Spleen (tissue), 11 donors: ENCODE results near the gene CLCN6. TPM values are rescaled to one million over a fixed set of nuclear protein-coding genes. Genes with fewer than 3 reads are reported as not detected.
A peak's percentile ranks its signal among the peaks of the same experiment; 100 is the strongest.
"Not testable (repeated sequence)": the region's sequence is repeated elsewhere in the genome, so short reads cannot be mapped to it uniquely, and the experiment has no call there.

Experiments used
- DNase-seq: peaks from one replicate; pipeline ENCODE4 v3.0.0-alpha.2; 2020
- H3K27ac ChIP-seq, 8 donors: fragments of 200-600 bp; sonication (generic) in 7 of 8; 1 replicate in 4 of 8; 2 replicates in 4 of 8; pipeline versions ENCODE4 v1.5.0 to v1.8.0; 2016 to 2021; ENCODE audit warnings: inconsistent platforms in 4 of 8, mild to moderate bottlenecking in 4 of 8, moderate library complexity in 1 of 8
- H3K27me3 ChIP-seq, 7 donors: fragments of 200-600 bp; sonication (generic) in 6 of 7; replicated peaks in 1 of 7; 1 replicate in 4 of 7; 2 replicates in 3 of 7; pipeline versions ENCODE4 v1.5.0 to v1.8.0; 2016 to 2021; ENCODE audit warnings: inconsistent platforms in 3 of 7, mild to moderate bottlenecking in 1 of 7
- H3K36me3 ChIP-seq, 6 donors: fragments of 200-600 bp; sonication (generic) in 5 of 6; 1 replicate in 4 of 6; 2 replicates in 2 of 6; pipeline versions ENCODE4 v1.5.0 to v1.8.0; 2016 to 2021; ENCODE audit warnings: inconsistent platforms in 2 of 6
- H3K4me1 ChIP-seq, 6 donors: fragments of 200-600 bp; sonication (generic) in 5 of 6; 1 replicate in 3 of 6; 2 replicates in 3 of 6; pipeline versions ENCODE4 v1.5.0 to v1.8.0; 2016 to 2021; ENCODE audit warnings: inconsistent platforms in 3 of 6
- H3K4me3 ChIP-seq, 8 donors: fragments of 200-600 bp; sonication (generic) in 7 of 8; 1 replicate in 4 of 8; 2 replicates in 4 of 8; pipeline versions ENCODE4 v1.5.0 to v1.8.0; 2016 to 2021; ENCODE audit warnings: inconsistent platforms in 4 of 8, mild to moderate bottlenecking in 4 of 8, moderate library complexity in 2 of 8
- H3K9me3 ChIP-seq, 8 donors: fragments of 200-600 bp; sonication (generic) in 7 of 8; 1 replicate in 4 of 8; 2 replicates in 4 of 8; pipeline versions ENCODE4 v1.5.0 to v1.8.0; 2016 to 2021; ENCODE audit warnings: inconsistent platforms in 4 of 8
- POLR2A ChIP-seq, 3 donors: fragments of 450-650 bp; IDR thresholded peaks; one replicate each; pipeline ENCODE4 v1.5.1; 2017; ENCODE audit warnings: antibody characterized with exemption in 3 of 3, mild to moderate bottlenecking in 1 of 3
- POLR2AphosphoS5 ChIP-seq, 3 donors: sonication (generic); formaldehyde crosslinking; IDR thresholded peaks; one replicate each; pipeline ENCODE4 v1.5.1; 2017; ENCODE audit warnings: antibody characterized with exemption in 3 of 3
- WGBS, 5 donors: extraction: QIAGEN DNeasy Blood & Tissue Kit in 3 of 5; methylation state at CpG; one replicate each; pipeline versions ENCODE4 v1.1.5 to v1.1.7; 2013 to 2018; 5-methylcytosine and 5-hydroxymethylcytosine counted together
- intact Hi-C: fragments of 100-400 bp; cut with DNase I; formaldehyde crosslinking; loops from one replicate; pipeline ENCODE4 v1.15.0; 2023; ENCODE audit warnings: low total_unique reads
- polyA plus RNA-seq, 3 donors: library from polyadenylated mRNA; stranded (reverse); fragments of 200-250 nt; gene quantifications; one replicate each; pipeline ENCODE4 v1.2.1, GENCODE V29; 2013
- total RNA-seq, 7 donors: library from RNA; depleted of rRNA in 3 of 7; stranded (reverse); fragments of >200 nt in 3 of 7; fragmentation: NEBNext Ultra II Directional in 4 of 7; extraction: Animal tissue kit (Norgen Biotek cat#: 25700) in 4 of 7; gene quantifications; one replicate each; pipeline versions ENCODE4 v1.1.0 to v1.2.1, GENCODE V29; 2016 to 2021
- TF ChIP-seq, protein P1 (sequence below), 11 experiments: fragments of 200-600 bp in 7 of 11; fragments of 450-650 bp in 4 of 11; sonication (generic) in 4 of 11; IDR thresholded peaks in 8 of 11; conservative IDR thresholded peaks in 3 of 11; 1 replicate in 7 of 11; 2 replicates in 4 of 11; pipeline versions ENCODE4 v1.4.0 to v1.8.0; 2016 to 2021; ENCODE audit warnings: antibody characterized with exemption in 11 of 11, inconsistent platforms in 4 of 11, mild to moderate bottlenecking in 1 of 11
- donor health status: healthy with polysubstance abuse.
- donor health status: DM: no; HTN: no; CAD: no; lungs with moderate emphysema.
- donor health status: DM: no; HTN: no; CAD: no.
- donor health status: Bipolar disorder and iron deficiency.
- donor health status: healthy.
- donor health status: DM: no; HTN: no; CAD: no.
- donor health status: DM: yes; HTN: yes; CAD: no.

The CLCN6 gene
- total and polyA plus RNA-seq, 10 donors, result 6.3 to 34.4 (median 23.2) TPM

- DNase-seq, result no peak
- Histone ChIP-seq H3K27me3 (no peaks in the 10 kb centered on the region), H3K27ac (peak overlapping the region in 6 of 8 donors; percentile 5 to 98 (median 97)), H3K36me3 (peaks cover 0 to 63% (median 39%) of the 10 kb centered on the region in 6 donors), H3K4me1 (peaks cover 40 to 96% (median 74%) of the 10 kb centered on the region in 6 donors), H3K9me3 (no peaks in the 10 kb centered on the region), H3K4me3 (peak overlapping the region in 5 of 8 donors; percentile 65 to 97 (median 80))
- 81 to 93% (median 88%) methylated on average over 14 to 21 of the region's 21 CpGs for WGBS, 5 donors
- peak in 2 of 3 donors; percentile 9 to 43 for TF ChIP-seq POLR2AphosphoS5 (IDR thresholded peaks at IDR 0.05)
- TF ChIP-seq, protein P1, sequence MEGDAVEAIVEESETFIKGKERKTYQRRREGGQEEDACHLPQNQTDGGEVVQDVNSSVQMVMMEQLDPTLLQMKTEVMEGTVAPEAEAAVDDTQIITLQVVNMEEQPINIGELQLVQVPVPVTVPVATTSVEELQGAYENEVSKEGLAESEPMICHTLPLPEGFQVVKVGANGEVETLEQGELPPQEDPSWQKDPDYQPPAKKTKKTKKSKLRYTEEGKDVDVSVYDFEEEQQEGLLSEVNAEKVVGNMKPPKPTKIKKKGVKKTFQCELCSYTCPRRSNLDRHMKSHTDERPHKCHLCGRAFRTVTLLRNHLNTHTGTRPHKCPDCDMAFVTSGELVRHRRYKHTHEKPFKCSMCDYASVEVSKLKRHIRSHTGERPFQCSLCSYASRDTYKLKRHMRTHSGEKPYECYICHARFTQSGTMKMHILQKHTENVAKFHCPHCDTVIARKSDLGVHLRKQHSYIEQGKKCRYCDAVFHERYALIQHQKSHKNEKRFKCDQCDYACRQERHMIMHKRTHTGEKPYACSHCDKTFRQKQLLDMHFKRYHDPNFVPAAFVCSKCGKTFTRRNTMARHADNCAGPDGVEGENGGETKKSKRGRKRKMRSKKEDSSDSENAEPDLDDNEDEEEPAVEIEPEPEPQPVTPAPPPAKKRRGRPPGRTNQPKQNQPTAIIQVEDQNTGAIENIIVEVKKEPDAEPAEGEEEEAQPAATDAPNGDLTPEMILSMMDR (IDR thresholded peaks at IDR 0.05 in 8 of 11, conservative IDR thresholded peaks at IDR 0.05 in 3 of 11), result no peak
- TF ChIP-seq POLR2A (IDR thresholded peaks at IDR 0.05), result no peak
- intact Hi-C loops, result loop anchor here (5.0 kb wide), 1 partner anchor 69 kb away; no protein-coding TSS in a partner anchor
Observed at GRCh38 chr1:11800756-11801433, 5.1 kb upstream of the CLCN6 start.

DNA sequence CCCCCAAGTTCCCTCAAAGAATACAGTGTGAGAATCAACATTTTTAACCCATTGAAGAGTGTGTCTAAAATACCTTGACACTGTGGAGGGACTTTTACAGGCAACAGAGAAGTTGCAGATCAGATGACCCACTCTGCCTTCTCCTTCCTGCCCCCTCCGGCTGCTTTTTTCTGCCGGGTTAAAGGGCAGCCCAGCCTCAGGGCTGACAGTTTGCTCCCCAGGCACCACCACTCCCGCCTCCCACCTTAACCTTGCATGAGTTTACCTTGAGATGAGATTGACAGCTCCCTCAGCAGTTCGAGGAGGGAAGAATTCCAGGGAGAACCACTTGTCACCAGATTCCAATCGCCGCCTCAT lies 3.4 kb upstream of the CLCN6 start:
- TF ChIP-seq POLR2A (IDR thresholded peaks at IDR 0.05) (no peak), POLR2AphosphoS5 (IDR thresholded peaks at IDR 0.05) (peak in 1 of 3 donors; percentile 40)
- intact Hi-C loops, result loop anchor here (5.0 kb wide), 1 partner anchor 70 kb away; no protein-coding TSS in a partner anchor
- Histone ChIP-seq H3K9me3 (no peaks in the 10 kb centered on the region), H3K36me3 (peaks cover 0 to 48% (median 36%) of the 10 kb centered on the region in 6 donors), H3K27ac (peak overlapping the region; percentile 30 to 98 (median 97)), H3K4me1 (peaks cover 47 to 93% (median 76%) of the 10 kb centered on the region in 6 donors), H3K4me3 (peak overlapping the region; percentile 36 to 97 (median 74)), H3K27me3 (no peaks in the 10 kb centered on the region)
- WGBS, 5 donors, result 25 to 39% (median 29%) methylated on average over 6 of the region's 6 CpGs
- DNase-seq, result peak; percentile 81

DNA sequence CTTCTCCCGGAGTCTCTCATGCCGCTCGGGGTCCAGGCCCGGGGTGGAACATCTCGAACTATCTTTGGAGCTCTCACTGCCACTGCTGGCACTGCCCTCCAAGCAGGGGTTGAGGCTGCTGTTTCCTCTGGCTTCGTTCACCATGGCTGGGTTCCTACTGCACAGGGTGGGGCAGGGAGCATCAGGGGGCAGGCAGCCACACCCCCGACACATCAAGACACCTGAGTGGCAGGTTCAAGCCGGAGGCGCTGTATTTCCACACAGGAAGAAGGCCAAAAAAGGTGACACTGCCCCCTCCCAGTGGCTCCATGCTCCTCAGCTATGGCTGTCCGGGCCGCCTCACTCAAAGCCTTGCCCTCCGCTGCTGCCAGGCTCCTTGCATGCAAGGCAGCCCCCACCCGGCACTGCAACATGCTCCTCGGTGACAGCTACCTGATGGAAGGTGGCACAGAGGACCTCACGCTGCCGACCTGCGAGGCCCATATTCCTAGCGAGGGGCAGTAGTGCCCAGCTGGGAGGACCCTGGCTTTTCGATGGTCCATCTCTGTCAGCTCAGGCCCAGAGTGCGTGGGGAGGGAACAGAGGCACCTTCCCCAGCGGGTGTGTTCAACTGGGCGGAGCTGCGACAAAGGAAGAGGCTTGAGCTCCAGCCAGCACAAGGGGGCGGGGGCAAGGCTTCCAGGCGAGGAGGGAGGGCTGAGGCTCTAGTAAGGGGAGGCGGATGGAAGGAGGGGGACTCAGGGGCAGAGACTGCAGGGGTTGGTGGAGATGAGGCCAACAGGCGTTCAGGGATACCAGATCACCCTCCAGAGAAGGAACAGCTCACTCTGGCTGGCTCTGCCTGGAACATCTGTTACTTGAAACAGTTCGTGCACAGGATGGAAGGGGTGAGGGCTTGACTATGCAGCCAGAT lies 2.8 kb upstream of the CLCN6 start:
- H3K27ac ChIP-seq, result peak overlapping the region; percentile 30 to 98 (median 97)
- intact Hi-C loops, result loop anchor here (5.0 kb wide), 1 partner anchor 71 kb away; no protein-coding TSS in a partner anchor
- peak; percentile 91 to 94 (median 93) for TF ChIP-seq POLR2AphosphoS5 (IDR thresholded peaks at IDR 0.05)
- TF ChIP-seq POLR2A (IDR thresholded peaks at IDR 0.05), result peak in 1 of 3 donors; percentile 40
- TF ChIP-seq, protein P1 (IDR thresholded peaks at IDR 0.05 in 8 of 11, conservative IDR thresholded peaks at IDR 0.05 in 3 of 11), result peak in 3 of 11 experiments; percentile 12 to 24 (median 16)
- WGBS, 5 donors, result 5 to 14% (median 7%) methylated on average over 17 to 28 of the region's 28 CpGs
- peaks cover 49 to 93% (median 76%) of the 10 kb centered on the region in 6 donors for H3K4me1 ChIP-seq
- DNase-seq, result peak; percentile 97
- H3K9me3 ChIP-seq, result no peaks in the 10 kb centered on the region
- peaks cover 0 to 46% (median 36%) of the 10 kb centered on the region in 6 donors for H3K36me3 ChIP-seq
- H3K27me3 ChIP-seq, result no peaks in the 10 kb centered on the region
- H3K4me3 ChIP-seq, result peak overlapping the region; percentile 36 to 97 (median 74)

GRCh38 chr1:11803924-11804665 lies 1.9 kb upstream of the CLCN6 start:
- peak overlapping the region; percentile 86 to 98 (median 97) for H3K27ac ChIP-seq
- H3K4me3 ChIP-seq, result peak overlapping the region in 7 of 8 donors; percentile 74 to 97 (median 84)
- intact Hi-C loops, result loop anchor here (5.0 kb wide), 1 partner anchor 72 kb away; no protein-coding TSS in a partner anchor
- not testable (repeated sequence) for DNase-seq, H3K9me3 ChIP-seq, H3K27me3 ChIP-seq
- H3K4me1 ChIP-seq, result peaks cover 51 to 93% (median 77%) of the 10 kb centered on the region in 6 donors
- 61 to 75% (median 72%) methylated on average over 9 of the region's 9 CpGs for WGBS, 5 donors
- H3K36me3 ChIP-seq, result peaks cover 0 to 42% (median 30%) of the 10 kb centered on the region in 6 donors
